Head of caudate nucleus (tissue), 42 donors: ENCODE data around the gene ZZZ3.
A peak's percentile ranks its signal among the peaks of the same experiment; 100 is the strongest.
"Not testable (repeated sequence)": the region's sequence is repeated elsewhere in the genome, so short reads cannot be mapped to it uniquely, and the experiment has no call there.

Source experiments
- DNase-seq, 42 donors: peaks; one replicate each; pipeline versions ENCODE4 v3.0.0 to v3.0.0-alpha.2; 2020 to 2021; ENCODE audit warnings: mixed read lengths in 7 of 42
- intact Hi-C: fragments of 100-400 bp; cut with DNase I; formaldehyde crosslinking; loops from one replicate; pipeline ENCODE4 v1.15.0; 2022

The ZZZ3 gene

GRCh38 chr1:77673716-77674355, 8.6 kb downstream of the ZZZ3 start:
- intact Hi-C loops, result no loop called here

GRCh38 chr1:77673030-77673429, 9.4 kb downstream of the ZZZ3 start:
- intact Hi-C loops, result no loop called here
- DNase-seq, result no peak

More at GRCh38 chr1:77673716-77674355, 8.6 kb downstream of the ZZZ3 start:
- no peak for DNase-seq

- intact Hi-C loops, result no loop called here
- no peak for DNase-seq
These were observed 10.1 kb downstream of the ZZZ3 start for GRCh38 chr1:77672374-77672773.

GRCh38 chr1:77671836-77672235, 10.6 kb downstream of the ZZZ3 start:
- intact Hi-C loops, result no loop called here
- peak in 1 of 42 donors; percentile 32 for DNase-seq

GRCh38 chr1:77670330-77670729, 12.1 kb downstream of the ZZZ3 start:
- DNase-seq, result no peak

GRCh38 chr1:77668924-77669449, 13.5 kb downstream of the ZZZ3 start:
- intact Hi-C loops, result no loop called here
- no peak for DNase-seq

More at GRCh38 chr1:77670330-77670729, 12.1 kb downstream of the ZZZ3 start:
- intact Hi-C loops, result no loop called here

GRCh38 chr1:77664939-77665516, 17.4 kb downstream of the ZZZ3 start:
- intact Hi-C loops, result no loop called here
- DNase-seq, result no peak

- no peak for DNase-seq
- intact Hi-C loops, result no loop called here
These were observed 20.8 kb downstream of the ZZZ3 start for GRCh38 chr1:77661696-77662095.

- no peak for DNase-seq
- intact Hi-C loops, result no loop called here
These were observed 22.4 kb downstream of the ZZZ3 start for GRCh38 chr1:77659879-77660593.

- intact Hi-C loops, result no loop called here
- no peak for DNase-seq
These were observed 24.2 kb downstream of the ZZZ3 start for GRCh38 chr1:77658271-77658670.

GRCh38 chr1:77655431-77655974, 27.0 kb downstream of the ZZZ3 start:
- DNase-seq, result no peak
- intact Hi-C loops, result no loop called here

- DNase-seq, result no peak
- intact Hi-C loops, result no loop called here
These were observed 29.4 kb downstream of the ZZZ3 start for GRCh38 chr1:77652970-77653516.

GRCh38 chr1:77652268-77652667, 30.2 kb downstream of the ZZZ3 start:
- intact Hi-C loops, result no loop called here
- DNase-seq, result no peak

GRCh38 chr1:77649127-77649526, 33.3 kb downstream of the ZZZ3 start:
- no peak for DNase-seq
- intact Hi-C loops, result no loop called here

GRCh38 chr1:77646224-77646623, 36.2 kb downstream of the ZZZ3 start:
- DNase-seq, intact Hi-C loops: not testable (repeated sequence)

GRCh38 chr1:77643456-77643855, 39.0 kb downstream of the ZZZ3 start:
- no peak for DNase-seq
- intact Hi-C loops, result no loop called here

- no peak for DNase-seq
- intact Hi-C loops, result no loop called here
These were observed 39.5 kb downstream of the ZZZ3 start for GRCh38 chr1:77642941-77643340.

- intact Hi-C loops, result no loop called here
- no peak for DNase-seq
These were observed 40.3 kb downstream of the ZZZ3 start for GRCh38 chr1:77642196-77642595.

- no peak for DNase-seq
- intact Hi-C loops, result no loop called here
These were observed 42.8 kb downstream of the ZZZ3 start for GRCh38 chr1:77639557-77640069.

- intact Hi-C loops, result no loop called here
- no peak for DNase-seq
These were observed 43.4 kb downstream of the ZZZ3 start for GRCh38 chr1:77639056-77639455.
